OCI-LY1 (cell line): ENCODE results near the gene IVL.

ENCODE experiments used
- EZH2 ChIP-seq: fragments of 200-600 bp; sonication (generic), shearing (Covaris generic); IDR thresholded peaks from 2 replicates; pipeline ENCODE4 v1.8.0; 2017; ENCODE audit warnings: borderline replicate concordance, mixed run types, mild to moderate bottlenecking, antibody characterized with exemption, low read length, moderate library complexity, mixed read lengths
- TF ChIP-seq, protein P1 (sequence below): fragments of 200-600 bp; sonication (generic), shearing (Covaris generic); IDR thresholded peaks from 2 replicates; pipeline ENCODE4 v1.5.1; 2017; ENCODE audit warnings: mild to moderate bottlenecking, antibody characterized with exemption, low read length, moderate library complexity, mixed read lengths

DNA sequence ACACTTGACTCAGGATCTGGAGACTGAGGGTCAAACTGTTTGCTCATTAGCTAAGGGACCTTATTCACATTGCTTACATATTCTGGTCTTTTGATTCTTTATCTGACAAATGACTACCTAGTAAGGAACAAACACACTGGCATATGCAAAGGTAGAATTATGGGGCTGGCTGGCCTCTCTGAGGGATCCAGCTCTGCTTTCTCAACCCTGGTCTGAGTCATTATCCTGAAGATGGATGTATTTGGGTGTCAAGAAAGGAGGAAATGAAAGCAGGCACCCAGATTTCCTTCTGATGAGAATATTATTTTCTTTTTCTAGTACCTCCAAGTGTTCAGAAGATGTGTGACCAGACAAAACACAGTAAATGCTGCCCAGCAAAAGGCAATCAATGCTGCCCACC is 24.3 kb upstream of the IVL start:
- TF ChIP-seq, protein P1, sequence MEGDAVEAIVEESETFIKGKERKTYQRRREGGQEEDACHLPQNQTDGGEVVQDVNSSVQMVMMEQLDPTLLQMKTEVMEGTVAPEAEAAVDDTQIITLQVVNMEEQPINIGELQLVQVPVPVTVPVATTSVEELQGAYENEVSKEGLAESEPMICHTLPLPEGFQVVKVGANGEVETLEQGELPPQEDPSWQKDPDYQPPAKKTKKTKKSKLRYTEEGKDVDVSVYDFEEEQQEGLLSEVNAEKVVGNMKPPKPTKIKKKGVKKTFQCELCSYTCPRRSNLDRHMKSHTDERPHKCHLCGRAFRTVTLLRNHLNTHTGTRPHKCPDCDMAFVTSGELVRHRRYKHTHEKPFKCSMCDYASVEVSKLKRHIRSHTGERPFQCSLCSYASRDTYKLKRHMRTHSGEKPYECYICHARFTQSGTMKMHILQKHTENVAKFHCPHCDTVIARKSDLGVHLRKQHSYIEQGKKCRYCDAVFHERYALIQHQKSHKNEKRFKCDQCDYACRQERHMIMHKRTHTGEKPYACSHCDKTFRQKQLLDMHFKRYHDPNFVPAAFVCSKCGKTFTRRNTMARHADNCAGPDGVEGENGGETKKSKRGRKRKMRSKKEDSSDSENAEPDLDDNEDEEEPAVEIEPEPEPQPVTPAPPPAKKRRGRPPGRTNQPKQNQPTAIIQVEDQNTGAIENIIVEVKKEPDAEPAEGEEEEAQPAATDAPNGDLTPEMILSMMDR, result no peak
- no peak for TF ChIP-seq EZH2
